HPDE6-E6E7 (cell line): ENCODE measurements around the gene ZNF350.
"Not testable (repeated sequence)": the region's sequence is repeated elsewhere in the genome, so short reads cannot be mapped to it uniquely, and the experiment has no call there.

Source experiments
- DNase-seq: peaks from one replicate; pipeline ENCODE4 v3.0.0; 2011; ENCODE audit warnings: missing footprints; ENCODE audit errors: extremely low spot score

The ZNF350 gene

DNA sequence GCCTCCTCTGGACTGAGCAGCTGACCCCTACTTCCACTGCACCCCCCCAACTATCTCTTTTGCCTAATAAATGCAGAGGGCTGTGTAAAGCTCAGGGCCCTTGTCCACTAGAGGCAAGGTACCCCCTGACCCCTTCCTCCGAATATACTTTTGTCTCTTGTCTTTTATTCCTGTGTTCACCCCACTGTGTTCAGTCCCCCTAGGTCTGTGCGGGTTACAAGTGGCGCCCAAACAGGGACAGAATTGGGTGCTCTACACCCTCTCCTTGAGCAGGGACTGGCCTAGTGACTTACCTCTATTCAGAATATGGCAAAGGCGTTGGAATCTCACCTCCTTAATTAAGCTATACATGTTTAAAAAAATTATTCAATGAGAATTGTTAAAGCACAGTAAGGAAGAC, 15.0 kb downstream of the ZNF350 start:
- no peak for DNase-seq

DNA sequence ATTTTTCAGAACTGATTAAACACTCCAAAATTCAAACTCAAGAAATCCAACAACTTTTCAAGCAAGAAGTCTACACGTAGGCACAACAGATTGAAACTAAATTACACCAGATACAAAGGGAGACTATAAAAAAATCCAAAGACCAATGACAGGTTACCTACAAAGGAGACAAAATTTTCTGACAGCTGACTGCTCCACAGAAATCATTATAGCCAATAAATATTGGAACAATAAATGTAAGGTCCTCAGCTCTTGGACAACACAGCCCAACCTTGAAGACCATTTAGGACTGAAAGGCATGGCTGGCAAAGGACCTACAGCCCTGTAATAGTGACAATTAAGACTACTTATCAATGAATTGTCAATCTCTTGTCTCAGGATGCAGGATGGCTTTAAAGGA, 15.9 kb downstream of the ZNF350 start:
- DNase-seq, result no peak

DNA sequence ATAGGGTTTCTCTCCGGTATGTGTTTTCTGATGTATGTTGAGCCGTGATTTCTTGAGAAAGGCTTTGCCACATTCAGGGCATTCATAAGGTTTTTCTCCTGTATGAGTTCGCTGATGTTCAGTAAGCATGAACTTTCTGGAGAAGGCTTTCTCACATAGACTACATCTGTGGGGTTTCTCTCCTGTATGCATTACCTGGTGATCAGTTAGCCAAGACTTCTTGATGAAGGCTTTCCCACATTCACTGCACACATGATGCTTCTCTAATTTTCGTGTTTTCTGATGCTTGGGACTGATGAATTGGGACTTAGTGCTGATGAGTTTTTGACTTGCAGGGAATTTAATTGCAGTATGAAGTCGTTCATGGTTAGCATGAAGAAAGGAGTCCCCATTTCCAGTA, 21.1 kb downstream of the ZNF350 start:
- DNase-seq, result no peak

DNA sequence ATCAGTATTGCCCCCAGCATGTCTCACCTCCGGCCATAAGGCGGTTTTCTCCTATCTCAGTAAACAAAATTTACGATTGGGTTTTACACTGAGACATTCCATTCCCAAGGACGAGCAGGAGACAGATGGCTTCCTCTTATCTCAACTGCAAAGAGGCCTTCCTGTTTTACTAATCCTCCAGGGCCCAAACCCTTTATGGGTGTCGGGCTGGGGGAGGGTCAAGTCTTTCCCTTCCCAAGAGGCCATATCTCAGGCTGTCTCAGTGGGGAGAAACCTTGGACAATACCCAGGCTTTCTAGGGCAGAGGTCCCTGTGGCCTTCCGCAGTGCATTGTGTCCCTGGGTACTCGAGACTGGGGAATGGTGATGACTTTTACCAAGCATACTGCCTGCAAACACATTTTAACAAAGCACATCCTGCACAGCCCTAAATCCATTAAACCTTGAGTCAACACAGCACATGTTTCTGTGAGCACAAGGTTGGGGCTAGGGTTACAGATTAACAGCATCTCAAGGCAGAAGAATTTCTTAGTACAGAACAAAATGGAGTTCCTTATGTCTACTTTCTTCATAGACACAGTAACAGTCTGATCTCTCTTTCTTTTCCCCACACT, 25.9 kb downstream of the ZNF350 start:
- DNase-seq, result not testable (repeated sequence)

- no peak for DNase-seq
Observed at GRCh38 chr19:51959791-51960190, 26.8 kb downstream of the ZNF350 start.

DNA sequence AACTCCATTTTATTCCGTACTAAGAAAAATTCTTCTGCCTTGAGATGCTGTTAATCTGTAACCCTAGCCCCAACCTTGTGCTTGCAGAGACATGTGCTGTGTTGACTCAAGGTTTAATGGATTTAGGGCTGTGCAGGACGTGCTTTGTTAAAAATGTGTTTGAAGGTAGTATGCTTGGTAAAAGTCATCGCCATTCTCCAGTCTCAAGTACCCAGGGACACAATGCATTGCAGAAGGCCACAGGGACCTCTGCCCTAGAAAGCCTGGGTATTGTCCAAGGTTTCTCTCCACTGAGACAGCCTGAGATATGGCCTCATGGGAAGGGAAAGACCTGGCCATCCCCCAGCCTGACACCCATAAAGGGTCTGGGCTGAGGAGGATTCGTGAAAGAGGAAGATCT, 28.8 kb downstream of the ZNF350 start:
- DNase-seq, result not testable (repeated sequence)

DNA sequence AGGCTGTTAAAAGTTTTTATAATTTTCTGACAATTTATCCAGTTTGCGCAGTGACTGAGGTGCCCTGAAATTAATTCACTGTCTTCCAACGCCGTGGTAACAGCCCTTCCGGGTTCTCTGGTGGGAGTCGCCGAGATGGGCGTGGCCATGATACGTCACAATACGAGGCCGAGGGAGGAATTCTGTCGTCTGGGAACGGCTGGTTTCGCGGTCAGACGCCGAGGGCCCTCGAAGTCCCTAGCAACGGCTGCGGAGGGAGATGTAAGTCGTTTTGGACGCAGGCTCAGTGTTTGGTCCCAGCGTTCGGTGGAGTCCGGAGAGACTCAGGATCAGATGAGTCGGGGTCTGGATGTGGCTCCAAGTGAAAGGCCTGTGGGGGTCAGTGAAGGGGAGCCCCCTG, 37.7 kb downstream of the ZNF350 start:
- no peak for DNase-seq

DNA sequence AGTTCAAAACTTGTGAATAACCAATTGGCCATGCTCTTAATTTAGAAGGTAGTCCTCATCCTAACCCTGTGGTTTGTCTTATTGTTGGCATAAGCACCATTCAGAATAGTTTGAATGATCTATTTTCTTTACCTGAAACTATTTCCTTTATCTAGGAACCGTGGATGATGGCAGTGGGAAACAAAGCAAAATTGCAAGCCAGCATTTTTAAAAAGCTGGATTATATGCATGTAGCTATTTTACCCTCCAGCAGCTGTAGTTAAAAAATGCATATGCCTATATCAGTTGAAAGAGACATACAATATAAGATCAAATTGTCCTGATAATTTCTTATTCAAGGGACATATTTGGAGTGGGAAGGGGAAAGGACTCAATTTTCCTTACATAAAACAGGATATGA, 40.0 kb downstream of the ZNF350 start:
- DNase-seq, result no peak

- DNase-seq, result no peak
Observed at GRCh38 chr19:51944798-51945552, 41.7 kb downstream of the ZNF350 start.

- DNase-seq, result no peak
Observed at GRCh38 chr19:51938936-51939335, 47.7 kb downstream of the ZNF350 start.

GRCh38 chr19:51931921-51932320, 54.7 kb downstream of the ZNF350 start:
- DNase-seq, result no peak

DNA sequence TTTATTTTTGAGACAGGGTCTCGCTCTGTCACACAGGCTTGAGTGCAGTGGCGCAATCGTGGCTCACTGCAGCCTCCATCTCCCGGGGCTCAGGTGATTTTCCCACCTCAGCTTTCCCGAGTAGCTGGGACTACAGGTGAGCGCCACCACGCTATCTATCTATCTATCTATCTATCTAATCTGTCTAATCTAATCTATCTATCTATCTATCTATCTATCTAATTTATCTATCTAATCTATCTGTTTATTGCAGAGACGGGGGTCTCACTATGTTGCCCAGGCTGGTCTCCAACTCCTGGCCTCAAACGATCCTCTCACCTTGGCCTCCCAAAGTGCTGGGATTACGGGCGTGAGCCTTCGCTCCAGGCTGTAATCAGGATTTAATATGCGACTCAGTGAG, 58.8 kb downstream of the ZNF350 start:
- DNase-seq, result no peak

DNA sequence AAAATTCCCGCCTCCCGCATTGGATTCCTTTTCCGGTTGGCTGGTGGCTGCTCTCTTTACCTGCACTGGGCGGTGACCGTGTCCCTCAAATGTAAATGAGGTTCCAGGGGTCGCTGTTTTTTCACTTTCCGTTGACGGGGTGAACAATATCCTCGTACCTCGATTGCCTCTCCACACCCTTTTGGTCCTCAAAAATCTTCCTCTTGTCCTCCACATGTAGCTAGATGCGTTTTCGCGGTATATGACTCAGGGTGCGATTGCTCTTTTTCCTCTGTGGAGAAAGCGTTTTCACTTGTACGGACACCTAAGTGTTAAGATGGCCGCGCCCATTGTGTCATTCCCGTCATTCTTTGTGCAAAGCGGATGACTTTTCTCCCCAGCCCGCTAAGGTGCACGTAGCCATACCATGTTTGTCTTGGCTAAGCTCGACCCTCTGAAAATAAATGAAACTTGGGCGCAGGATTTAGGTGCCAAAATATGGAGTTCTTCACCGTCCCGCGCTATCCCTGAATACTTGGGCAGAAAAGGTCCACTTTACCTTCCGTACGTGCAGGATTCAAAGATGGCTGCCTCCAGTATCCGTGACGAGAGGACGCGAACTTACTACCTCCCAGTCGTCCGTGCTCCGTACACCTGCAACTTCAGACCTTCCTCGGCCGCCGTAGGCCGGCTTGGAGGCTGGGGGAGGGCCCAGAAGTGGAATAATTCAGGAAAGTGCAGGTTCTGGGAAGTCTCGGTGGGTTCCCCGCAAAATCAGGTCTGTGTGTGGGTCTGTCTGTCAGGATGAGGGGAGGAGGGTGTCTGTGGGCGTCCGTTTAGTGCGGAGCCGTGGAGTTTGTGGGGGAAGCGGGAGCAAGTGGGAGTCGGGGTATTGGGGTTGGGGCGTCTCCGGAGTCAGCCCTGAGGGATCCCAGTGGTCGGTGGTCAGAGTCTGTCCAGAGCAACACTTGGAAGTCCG, 59.6 kb downstream of the ZNF350 start, which contains the start of gene ZNF613:
TSS of gene ZNF613 (plus strand) at position 689 of the 958 bp plus-strand sequence. CDS start 8,749 bp downstream, outside the sequence.
- DNase-seq, result peak; percentile 88

DNA sequence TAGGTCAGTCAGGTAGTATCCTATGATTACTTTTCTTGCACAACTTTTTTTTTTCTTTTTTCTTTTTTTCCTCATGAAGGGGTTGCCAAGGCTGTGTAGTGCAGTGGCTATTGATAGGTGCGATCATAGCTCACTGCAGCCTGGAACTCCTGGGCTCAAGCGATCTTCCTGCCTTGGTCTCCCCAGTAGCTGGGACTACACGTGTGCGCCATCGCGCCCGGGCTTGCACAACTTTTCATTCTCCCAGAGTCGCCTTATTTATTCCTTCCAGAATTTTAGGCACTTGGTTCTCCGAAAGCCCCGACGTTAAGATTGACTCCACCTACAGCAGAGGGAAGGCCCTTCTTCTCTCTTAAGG, 60.2 kb downstream of the ZNF350 start:
- no peak for DNase-seq

GRCh38 chr19:51921949-51922348, 64.7 kb downstream of the ZNF350 start:
- no peak for DNase-seq

DNA sequence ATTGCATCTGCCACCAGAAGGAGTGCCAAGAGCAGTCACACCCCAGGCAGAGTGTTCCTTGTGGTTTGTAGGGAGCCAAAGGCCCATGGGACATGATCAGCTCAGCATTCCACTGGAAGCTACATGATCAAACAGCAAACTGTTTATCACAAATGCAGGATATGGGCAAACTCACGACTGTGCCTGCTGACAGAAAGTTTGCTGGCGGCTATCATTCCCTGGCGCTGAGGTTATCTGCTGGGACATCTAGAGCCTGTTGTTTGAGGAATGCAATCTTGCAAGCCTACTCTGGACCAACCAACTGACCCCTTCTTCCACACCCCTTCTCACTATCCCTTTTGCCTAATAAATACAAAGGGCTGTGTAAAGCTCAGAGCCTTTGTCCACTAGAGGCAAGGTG, 67.0 kb downstream of the ZNF350 start:
- DNase-seq, result no peak

DNA sequence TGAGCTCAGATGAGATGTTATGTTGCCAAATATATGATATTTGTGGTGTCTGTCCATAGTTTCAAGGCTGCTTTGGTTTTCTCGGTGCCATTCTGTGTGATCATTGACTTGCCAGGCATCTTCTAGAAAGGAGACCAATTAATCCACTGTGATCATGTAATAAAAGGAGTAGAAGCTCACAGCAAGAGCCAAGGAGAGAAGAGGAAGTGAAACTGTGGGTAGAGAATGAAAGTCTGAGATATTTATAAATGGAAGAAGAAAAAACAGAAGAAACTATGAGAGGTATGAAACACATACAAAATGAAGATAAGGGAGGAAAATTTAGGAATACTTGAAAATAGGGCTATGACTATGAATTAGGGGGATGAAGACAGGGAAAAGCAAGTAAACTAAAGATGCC, 70.5 kb downstream of the ZNF350 start:
- DNase-seq, result no peak

DNA sequence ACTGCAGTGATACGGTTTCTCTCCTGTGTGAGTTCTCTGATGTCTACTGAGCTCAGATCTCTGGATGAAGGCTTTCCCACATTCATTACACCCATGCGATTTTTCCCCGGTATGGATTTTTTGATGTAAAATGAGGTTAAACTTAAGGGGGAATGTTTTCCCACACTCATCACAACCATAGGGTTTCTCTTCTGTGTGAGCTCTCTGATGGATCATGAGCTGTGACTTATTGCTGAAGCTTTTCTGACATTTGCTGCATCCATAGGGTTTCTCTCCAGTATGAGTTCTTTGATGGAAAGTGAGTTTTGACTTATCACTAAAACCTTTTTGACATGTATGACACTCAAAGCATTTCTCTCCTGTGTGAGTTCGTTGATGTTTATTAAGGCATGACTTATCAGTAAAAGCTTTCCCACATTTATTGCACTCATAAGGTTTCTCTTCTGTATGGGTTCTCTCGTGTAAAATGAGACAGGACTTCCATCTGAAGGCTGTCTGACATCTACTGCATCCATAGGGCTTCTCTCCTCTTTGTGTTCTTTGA, 71.2 kb downstream of the ZNF350 start:
- no peak for DNase-seq
